Stimulated activated CD4-positive, alpha-beta T cell treated with anti-CD3 and anti-CD28 coated beads, TNF-alpha, amount 100 ng/mL, for 48 hours (primary cell): ENCODE measurements around the gene DOK7.
A peak's percentile ranks its signal among the peaks of the same experiment; 100 is the strongest.

Experiments
- DNase-seq, 3 donors: peaks; one replicate each; pipeline ENCODE4 v3.0.0-alpha.2; 2020; ENCODE audit warnings: low read depth in 3 of 3

Gene DOK7

DNA sequence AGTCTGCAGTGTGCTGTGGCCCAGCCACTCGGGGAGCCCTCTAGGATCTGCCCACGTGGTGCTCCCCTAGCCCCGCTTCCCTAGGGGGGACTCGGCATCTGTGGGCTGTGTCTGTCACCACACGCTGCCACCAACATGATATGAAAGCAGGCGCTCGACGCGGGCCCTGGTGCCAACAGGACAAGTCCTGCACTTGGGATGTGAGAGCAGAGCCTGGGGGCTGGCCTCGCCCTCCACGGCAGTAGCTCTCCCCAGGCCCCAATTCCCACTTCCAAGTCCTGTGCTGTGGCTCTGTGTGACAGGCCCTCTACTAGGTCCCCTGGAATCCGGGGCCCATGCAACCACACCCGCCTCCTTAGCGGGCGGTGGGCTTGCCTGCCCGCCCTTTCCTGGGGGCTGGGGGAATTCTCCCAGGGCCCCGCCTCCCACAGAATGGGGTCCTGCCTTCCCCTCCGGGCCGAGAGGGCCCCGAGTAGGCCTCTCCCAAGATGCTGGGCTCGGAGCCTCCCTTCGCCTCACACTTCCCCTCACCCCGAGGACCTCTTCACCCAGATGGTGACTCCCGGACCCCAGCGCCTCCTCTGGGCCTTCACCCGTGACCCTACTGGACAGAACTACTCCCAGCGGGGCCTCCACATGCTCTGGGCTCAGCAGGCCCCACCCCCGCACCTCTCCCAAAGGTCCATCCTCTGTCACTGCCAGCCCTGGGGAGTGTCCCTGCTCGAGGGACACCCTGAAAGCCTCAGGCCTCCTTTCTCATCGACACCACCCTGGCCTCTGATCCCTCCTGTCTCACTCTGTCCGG, 57.9 kb downstream of the DOK7 start:
- DNase-seq, result no peak

DNA sequence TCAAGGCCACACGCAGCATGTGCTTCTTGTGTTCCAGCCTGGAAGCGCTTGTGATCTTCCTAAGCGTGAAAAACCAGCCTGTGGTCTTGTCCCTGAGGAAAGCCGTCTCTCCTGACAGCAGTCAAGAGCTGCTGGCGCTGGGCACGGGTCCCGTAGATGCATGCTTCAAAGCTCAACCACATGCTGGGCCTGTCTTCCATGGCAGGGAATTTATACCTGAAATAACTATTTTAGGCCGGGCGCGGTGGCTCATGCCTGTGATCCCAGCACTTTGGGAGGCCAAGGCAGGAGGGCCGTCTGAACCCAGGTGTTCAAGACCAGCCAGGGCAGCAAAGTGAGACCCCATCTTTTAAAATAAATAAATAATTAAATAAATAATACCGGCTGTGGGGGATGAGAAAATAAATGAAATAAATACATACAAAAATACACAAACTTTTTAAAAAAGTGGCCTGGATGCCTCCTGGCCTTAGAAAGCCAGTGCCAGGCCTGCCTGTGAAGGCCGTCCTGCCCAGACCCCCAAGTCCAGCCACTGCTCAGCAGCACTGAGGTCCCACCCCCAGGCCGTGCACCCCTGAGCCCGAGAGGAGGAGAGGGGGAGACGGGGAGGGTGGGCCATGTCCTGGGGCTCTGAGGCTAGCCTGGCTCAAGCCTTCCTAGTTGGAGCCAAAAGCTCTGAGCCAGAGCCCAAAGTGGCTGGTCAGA, 58.7 kb downstream of the DOK7 start:
- no peak for DNase-seq

DNA sequence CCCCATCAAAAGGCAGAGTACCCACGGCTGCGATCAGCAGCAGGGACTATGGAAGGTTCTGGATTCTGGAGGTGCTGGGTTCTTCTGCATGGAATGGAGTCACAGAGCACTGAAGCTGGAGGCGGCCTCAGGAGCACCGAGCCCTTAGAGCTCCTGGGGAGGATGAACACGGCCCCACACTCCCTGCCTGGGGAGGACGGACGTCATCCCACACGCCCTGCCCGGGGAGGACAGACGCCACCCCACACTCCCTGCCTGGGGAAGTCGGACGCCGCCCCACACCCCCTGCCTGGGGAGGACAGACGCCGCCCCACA, 59.2 kb downstream of the DOK7 start:
- no peak for DNase-seq

DNA sequence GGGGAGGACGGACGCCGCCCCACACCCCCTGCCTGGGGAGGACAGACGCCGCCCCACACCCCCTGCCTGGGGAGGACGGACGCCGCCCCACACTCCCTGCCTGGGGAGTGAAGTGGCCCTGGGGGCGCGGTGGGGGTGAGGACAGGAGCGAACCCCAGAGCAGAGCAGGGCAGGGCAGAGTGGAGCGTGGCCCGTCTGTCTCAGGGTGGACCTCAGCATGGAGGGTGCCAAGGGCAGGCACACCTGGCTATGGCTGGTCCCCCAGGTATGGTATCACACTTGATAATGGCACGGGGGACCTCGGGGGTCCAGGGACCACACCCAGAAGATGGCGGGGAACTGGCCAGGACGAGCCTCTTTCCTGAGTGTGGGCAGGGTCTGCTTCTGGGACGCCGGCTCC, 59.5 kb downstream of the DOK7 start:
- DNase-seq, result no peak

DNA sequence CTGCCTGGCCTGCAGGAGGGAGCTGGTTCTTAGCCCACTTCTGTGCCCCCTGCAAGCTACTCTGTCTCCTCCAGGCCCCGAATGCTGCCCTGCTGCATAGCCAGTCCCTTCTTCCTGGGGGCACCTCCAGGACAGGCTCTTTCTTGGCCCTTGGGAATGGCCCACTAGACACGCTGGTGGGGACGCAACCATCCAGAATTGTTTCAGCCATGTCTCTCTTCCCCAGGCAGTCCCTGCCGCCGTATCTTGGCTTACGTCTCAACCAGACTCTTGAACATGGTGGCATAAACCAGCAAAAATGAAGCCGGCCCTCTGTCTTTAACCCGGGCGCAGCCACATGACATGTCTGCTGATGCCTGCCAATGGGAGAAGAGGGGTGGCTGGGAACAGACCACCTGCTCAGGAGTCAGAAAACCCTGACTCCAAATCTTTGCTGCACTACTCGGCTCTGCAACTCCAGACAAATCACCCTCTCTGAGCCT, 60.1 kb downstream of the DOK7 start:
- no peak for DNase-seq

DNA sequence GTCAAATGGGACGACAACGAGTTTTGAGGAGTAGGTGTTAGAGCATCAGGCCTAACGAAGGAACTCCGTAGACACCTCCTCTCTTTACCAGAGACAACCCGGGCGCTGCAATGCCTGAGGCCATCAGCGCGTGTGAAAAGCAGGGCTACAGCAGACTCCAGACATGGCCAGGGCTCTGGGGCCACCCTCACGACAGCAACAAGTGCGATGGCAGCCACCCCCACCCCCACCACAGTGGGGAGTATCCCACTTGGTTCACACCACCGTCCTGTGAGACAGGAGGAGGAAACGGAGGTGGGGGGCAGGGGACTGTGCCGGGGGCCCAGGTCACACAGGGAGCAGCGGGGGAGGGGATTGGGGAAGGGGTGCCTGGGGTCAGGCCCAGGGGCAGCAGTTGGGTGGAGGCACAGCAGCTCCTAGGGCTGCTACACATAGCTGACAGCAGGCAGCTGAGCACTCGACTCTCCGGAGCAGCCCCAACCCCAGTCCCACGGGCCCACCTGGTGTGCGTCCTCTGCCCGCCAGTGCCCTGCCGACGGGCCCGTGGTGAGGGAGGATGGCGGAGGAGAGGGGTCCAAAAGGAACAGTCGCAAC, 60.6 kb downstream of the DOK7 start:
- no peak for DNase-seq

DNA sequence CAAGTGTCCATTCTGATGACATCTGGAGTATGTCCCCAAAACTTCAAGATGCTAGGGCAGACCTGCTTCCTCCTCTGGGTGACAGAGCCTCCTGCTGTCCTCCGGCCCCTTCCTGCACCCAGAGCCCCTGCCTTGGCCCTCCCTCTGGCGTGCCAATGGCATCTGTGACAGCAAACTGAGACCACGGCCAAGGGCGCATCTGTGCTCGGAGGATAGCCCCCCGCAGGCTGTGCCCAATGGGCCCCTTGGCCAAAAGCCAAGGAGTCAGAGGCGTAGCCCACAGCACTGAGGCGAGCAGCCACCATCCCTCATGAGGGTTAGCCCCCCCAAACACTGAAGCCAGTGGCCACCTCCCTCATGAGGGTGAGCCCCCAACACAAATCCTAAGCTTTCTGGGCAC, 61.2 kb downstream of the DOK7 start:
- DNase-seq, result no peak

DNA sequence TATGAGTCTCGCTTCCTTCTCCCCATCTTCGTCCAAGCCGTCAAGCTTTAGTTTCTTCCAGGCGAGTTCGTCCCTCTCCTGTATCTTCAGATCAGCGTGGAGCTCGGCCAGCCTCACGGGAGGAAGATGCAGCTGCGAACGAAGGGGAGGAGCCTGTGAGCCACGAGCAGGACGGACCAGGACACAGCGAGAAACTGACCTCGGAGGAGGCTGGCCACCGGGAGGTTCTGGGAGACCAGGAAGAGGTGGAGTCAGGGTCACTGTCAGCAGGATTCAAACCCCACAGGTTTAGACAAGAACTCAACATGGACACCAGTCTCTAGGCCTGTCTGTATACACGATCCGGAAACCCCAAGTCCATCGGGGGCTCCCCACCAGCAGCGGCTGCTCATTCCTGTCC, 61.8 kb downstream of the DOK7 start:
- DNase-seq, result no peak

DNA sequence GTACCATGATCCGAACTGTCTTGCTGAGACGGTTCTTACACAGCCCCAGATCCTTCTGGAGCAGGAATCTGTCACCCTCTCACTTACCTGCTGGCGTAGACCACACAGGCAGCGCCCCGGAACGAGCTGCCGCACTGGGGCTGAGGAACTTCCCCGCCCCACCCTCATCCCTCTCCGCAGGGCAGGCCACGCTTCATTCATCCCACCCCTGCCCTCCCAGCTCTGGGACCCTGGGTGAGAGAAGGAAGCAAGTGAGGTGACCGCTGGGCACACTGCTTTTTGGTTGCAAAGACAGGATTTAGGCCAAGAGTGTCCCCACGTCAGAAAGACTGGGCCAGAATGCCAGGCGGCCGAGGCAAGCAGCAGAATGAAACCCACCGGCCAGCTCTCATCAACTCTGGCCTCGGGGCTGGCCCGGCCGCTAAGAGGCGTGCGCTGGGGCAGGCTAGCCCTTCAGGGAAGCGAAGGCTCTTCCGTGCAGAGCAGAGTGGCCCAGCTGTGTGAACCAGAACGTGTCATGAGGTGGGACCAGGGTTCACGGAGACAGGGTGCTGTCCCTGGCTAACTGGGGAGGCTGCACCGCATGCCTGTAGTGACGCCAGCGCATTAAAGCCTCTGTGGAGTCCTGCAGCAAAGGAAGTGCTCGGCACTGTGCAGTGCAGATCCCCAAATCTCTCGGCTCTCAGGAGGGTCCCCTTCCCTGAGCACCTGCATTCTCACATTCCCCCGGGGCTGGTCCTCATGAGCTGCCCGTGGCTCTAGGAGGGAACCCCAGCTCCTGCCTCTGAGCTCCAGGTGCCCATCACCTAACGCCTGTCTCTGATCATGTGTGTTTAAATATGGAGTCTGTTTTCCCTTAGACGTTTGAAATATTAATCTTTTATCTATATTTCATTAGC, 62.7 kb downstream of the DOK7 start:
- no peak for DNase-seq

DNA sequence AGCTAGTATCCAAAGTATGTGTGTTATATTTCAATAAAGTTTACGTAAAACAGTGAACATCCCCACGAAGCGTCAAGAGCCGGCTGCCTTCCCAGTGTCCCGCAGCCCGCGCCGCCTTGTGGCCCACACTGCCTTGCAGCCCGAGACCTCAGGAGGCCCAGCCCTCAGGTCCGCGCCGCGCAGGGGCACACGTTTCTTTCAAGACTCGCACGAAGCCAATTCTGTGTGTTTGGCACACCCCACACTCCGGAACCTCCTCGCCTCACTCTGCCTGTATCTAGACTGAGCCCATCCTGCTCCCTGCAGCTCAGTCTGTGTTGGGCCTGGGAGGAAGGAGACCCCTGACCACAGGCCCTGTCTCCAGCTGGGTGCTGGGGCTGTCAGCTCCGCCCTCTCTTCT, 63.4 kb downstream of the DOK7 start:
- no peak for DNase-seq

DNA sequence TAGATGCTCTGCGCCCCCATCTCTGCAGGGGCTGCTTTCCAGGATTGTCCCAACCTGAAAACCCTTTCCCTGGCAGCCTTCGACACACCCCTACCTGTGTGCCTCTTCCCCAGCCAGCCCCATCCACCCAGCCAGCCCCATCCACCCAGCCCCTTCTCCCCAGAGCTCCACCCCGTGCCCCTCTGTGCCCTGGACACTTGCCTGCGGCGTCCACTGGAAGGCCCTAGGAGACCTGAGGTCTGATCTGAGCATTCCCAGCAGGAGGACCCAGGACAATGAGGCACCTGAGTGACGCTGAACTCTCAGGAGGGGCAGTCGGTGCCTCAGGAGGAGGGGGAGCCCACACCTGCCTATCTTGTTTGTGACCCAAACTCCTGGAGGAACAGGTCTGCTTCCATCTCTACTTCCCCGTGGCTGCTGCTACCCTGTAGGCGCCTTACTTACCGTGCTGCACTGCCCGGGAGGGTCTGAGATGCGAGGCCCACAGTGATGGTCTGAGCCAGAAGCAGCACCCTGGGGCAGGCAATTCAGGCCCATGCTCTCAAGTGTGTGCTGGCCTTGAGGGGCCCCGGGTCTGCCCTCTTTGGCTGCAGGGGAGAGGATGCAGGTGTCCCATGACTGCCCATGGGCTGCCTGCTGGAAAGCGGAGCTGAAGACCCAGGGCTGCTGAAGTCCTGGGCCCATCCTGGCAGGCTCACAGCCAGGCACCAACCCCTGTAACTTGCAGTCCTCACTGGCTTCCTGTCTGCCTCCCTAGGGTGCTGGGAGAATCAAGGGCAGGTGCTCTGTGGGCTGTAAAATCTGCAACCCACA, 64.2 kb downstream of the DOK7 start:
- DNase-seq, result no peak

DNA sequence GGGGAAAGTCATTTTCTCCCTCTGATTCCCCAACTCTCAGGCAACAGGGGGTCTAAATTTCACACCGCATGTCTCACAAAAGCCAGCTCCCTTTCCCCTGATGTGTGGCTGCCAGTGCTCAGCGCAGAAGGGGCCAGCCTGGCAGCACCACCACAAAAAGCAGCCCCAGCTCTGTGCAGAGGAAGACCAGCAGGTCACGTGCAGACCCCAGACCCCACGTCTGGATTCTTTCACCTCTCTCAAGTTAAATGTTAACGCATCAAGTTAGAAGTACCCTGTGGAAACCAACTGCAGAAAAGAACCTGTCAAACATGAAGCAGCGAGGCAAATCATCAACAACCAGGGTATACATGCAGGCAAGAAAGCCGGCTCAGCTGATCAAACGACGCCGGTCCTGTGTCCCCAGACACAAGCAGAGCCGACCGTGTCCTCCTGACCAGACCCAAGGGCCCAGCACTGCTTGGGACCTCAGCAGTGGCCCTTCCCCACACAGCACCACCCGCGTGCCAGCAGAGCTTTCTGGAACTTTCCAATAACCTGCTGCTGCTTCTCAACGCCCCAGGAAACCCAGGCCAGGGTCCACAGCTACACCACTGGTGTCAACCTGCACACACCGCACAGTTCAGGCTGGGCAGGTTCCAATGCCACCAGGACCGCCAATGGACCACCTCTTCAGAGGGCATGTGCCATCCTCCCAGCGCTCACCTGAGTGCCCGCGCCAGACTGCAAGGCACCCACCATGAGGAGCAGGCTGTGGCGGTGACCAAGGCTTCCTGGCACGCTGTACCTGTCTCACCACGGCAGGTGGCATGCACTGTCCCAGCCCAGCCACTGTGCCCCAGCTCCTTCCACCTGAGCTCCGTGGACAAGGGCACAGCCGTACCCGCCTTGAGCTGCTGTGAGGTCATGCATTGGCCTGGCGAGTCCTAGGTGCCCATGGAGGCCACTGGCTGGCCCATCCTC, 65.1 kb downstream of the DOK7 start:
- no peak for DNase-seq

DNA sequence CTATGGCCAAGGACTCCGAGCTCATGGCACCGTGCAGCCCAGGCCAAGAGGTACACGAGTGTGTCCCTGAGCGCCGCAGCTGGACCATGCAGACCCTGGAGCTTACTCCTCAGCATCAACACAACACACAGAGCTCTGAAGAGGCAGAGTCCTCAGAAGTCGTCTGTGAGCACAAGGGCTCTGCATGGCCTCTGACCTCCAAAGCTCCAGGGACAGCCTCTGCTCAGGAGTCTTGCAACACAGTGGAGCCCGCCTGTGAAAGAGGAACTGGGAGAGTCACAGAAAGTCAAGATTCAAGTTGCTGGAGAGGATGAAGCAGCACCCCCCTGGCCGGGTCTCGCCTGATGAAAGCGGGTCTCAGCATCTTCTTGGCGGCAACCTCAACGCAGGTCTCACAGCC, 66.3 kb downstream of the DOK7 start:
- DNase-seq, result no peak

DNA sequence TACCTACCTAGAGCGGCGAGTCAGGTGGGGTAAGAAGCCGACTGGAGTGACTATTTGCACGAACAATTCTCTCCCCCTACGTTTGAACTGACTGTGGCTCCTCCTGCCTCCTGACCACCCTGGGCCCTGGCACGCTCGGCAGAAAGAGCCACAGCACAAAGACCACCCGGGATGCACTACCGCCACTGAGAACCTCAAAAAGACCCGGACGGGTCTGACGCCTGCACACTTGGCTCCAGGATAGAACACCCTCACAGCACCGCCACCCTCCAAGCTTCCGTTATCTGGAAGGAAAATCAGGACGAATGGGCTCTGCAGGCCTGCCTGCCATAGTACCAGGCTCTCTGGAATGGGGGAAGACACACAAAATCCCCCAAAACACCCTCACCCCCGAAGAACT, 66.9 kb downstream of the DOK7 start:
- no peak for DNase-seq

DNA sequence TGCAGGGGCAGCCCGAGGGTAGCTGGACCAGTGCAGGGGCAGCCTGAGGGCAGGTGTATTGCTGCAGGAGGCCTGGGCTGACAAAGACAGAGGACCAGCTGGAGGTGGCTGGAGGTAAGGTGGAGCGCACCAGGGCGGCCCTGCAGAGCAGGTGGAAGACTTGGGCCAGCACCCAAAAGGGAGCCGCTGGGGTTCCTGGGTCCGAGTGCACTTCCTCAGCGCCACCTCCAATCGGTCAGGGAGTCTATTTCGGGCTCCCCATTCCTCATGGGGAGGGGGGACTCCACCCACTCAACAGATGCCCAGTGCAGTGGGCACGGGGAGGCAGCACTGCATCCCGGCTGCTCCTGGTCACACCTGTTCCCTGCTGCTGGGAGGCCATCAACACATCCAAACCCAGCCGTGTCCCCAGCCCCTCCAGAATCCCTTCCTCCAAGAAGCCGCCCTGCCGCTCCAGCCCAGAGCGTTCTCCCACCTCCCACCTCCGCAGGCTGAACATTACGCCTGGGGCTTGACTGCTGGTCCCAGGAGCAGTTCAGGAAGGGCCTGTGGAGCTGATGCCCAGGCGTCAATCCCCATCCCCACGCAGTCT, 67.7 kb downstream of the DOK7 start:
- no peak for DNase-seq

DNA sequence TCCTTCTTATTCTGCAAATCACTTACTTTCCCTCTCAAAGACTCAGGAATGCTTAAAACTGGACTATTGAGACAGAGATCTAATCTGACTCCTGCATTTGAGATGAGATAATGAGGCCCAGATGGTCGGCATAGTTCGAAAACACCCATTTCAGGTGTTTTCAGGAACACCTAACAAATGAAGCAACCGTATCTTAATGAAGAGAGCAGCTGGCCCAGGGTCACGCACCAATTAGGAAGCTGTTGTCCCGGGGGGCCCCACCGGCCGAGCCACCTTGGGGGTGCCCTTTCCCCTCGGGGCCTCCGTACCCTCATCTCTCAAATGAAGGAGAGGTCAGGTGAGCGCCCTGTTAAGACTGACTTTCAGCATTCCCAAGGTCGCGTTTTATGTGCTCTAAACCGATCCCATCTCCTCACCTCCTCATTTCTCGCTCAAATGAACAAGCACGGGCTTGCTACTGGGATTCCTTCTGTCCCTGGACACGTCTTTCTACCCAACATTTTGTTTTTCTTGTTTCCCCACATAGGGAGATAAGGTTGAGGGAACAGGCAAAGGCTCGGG, 68.3 kb downstream of the DOK7 start:
- DNase-seq, result no peak

DNA sequence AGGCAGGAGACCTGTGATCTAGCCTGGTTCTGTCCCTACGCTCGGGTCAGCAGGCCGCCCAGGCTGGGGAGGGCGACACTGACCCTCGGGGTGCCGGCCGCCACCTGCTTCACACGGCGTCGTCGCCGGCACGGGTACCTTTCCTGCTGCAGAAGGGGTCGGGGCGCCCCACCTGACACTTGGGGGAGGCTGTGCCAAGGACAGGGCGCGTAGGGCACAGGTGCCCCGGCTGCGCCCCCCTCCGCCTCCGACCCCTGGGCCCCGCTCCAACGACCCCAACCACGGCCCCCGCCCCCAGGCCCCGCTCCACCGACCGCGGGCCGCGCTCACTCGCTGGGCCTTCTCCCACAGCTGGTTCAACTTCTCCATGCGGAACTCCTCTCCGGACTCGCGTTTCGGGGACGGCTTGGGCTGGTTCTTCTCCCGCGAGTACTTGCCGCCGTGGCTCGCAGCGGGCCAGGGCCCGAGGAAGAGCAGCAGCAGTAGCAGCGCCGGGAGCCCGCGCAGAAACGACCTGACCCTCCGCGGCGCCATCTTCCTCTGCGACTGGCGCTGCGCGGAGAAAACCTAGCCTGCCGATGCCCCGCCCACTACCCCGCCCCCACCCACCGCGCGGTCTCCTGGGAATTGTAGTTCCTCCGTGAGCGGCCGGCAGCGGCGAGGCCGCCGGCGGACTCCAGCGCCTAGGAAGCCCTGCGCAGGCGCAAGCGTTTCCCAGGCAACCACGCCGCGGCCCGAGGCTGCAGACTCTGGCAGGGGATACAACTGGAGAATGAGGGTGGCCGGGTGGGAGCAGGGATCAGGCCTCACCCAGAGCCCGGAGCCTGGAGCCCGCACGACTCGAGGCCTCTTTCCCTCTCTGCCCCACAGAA, 69.0 kb downstream of the DOK7 start, which contains the start of gene LRPAP1:
LRPAP1 (minus strand) TSS at position 544 of the 872 bp plus-strand sequence; CDS start at position 534, 10 bp downstream.
- DNase-seq, result peak; percentile 73 to 78 (median 77)

DNA sequence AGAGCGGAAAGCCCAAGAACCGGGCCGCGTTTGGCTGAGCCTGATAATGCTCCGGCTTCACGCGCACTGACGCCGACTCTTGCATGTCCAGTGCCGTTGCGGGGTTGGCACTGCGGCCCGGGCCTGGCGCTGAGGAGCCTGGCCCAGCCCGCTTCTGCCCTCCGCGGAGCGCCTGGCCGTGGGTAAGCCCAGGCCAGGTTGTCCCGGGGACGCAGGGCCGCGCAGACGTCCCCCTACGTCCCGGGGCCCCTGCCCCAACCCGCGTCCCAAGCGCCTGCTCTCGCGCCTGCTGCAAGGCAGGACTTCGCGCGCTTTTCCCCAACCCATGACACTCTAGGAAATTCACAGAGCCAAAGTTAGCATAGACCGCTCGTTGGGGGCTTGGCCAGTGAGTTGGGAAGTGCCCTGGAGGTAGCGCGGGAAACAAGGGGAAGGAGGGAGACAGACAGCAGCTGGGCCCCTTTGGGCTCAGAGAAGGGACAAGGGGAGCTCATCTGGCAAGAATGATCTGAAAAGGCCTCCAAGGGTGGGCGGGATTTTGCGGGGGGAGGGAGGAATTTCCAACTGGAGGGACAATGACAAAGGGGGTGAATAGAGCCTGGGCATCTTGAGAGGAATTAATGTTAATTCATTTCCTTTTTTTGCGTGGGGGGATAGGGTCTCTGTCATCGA, 69.8 kb downstream of the DOK7 start:
- DNase-seq, result no peak
